ENCODE results near the gene CNTRL.
A peak's percentile ranks its signal among the peaks of the same experiment; 100 is the strongest.

The CNTRL gene

DNA sequence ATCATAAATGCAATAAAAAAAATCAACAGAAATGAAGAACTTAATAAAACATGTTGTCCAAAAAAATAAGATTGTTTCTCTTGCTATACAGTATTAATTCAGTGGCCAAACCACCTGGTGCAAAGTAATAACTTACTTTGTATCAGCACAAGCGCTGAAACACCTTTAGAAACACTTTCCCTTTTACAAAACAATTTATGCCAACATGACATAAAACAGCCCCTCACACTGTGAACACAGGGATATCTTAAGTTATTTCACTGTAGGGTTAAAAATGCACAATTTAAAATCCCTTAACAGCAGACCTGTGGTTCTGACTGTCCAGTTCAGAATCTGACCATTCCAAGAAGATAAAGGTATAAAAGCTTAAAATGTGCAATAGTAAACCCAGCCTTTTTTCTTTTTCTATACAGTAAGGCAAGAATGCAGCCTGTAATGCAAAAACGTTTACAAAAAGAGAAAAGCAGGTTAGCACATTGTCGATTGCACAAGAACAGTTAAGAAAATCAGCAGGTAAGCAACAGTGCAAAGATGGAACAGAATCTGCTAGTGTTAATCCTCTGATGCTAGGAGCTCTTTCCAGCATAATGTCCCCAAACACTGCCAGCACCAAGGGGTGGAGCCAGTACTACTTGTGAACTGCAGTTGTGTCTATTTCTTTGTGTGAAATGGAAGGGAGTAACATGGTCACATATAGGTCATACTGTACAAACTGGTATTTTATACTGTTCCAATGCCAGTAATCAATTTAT lies 105.4 kb downstream of the CNTRL start:
- DNase-seq (ENCODE audit: low spot score) = no peak

DNA sequence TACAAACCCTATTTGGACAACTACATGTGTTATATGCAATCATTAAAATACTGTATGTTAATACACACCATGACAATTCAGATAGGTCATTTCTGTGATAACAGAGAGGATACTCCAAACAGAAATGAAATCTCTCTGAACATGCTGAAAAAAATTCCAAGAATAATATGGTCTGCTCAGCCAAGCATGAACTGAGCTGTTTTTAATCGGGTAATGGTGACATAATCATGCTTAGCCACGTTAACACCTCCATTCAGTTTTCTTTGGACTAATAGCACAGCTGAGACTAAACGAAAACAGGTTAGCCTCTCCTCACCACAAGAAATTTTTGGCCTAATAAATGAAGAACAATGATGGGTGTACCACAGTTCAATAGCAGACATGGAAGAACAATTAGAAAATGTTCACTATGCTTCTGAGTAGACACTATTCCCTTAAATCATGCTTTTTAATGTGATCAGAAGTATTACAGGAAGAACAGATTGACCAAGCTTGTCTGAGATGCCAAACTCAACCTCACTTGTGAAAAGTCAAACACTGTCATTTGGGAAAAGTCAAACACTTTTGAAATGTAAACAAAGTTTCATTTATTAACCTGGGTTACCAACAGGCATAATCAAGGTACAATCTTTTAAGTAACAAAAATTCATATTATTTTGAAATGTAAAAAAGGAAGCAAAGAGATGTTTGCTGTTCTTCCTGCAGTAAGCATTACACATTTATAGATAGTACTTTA lies 107.5 kb downstream of the CNTRL start:
- DNase-seq (ENCODE audit: low spot score) = no peak

- DNase-seq (ENCODE audit: low spot score) = no peak
Measured at GRCh38 chr9:121182989-121183388, 108.2 kb downstream of the CNTRL start.

DNA sequence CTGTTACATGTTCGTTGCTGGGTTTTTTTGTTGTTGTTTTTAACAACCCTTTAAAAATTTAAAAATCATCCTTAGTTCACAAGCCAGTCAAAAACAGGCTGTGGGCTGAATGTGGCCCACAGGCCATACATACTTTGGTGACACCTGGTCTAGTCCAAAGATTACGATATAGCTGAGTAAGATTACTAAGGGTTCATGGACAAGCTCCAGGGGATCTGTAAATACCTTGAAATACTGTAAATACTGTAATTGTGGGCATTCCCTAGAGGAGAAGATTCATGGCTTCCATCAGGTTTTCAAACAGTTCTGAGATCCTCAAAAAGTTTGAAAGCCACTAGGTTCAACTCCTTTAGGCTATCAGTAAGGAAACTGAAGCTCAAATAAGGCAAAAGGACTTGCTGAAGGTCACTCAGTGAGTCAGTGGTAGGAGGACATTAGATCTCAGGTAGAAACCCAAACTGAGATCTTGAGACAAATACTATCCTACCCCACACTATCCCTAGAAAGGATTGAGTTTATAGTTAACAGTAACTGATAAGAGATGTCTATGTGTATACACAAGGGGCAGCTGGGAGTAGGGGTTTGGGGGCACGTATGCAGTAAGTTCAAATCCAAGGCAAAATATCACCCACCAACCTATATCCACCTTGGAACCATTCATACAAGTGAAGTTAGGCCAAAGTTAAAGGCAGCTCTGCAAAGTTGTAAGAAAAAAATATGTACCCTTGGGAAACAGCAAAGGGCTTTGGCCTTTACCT lies 109.1 kb downstream of the CNTRL start:
- DNase-seq (ENCODE audit: low spot score) = no peak

GRCh38 chr9:121184463-121184862 lies 109.7 kb downstream of the CNTRL start:
- no peak for DNase-seq (ENCODE audit: low spot score)

DNA sequence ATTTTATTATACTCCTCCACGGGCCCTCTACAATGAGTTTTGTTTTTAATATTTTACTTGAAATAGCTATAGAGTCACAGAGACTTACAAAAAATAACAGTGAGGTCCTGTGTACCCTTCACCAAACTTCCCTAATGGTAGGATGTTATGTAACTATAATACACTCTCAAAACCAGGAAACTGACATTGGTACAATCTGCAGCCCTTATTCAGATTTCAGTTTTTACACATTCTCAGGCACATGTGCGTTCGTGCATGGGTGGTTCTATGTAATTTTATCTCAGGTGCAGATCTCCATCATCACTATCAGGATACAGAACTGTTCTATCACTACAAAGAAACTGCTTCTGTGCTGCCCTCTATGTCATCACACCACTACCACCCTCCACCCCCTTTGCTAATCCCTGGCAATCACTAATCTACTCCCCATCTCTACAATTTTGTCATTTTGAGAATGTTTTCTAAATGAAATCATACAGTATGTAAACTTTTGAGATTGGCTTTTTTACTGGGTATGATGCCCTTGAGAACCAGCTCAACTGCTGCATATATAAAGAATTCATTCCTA lies 110.5 kb downstream of the CNTRL start:
- peak; percentile 28 for DNase-seq (ENCODE audit: low spot score)

- peak; percentile 39 for DNase-seq (ENCODE audit: low spot score)
Measured at GRCh38 chr9:121185774-121186403, 111.1 kb downstream of the CNTRL start.

- DNase-seq (ENCODE audit: low spot score) = no peak
Measured at GRCh38 chr9:121187636-121188305, 113.0 kb downstream of the CNTRL start.

- DNase-seq (ENCODE audit: low spot score) = no peak
Measured at GRCh38 chr9:121189006-121189405, 114.3 kb downstream of the CNTRL start.

DNA sequence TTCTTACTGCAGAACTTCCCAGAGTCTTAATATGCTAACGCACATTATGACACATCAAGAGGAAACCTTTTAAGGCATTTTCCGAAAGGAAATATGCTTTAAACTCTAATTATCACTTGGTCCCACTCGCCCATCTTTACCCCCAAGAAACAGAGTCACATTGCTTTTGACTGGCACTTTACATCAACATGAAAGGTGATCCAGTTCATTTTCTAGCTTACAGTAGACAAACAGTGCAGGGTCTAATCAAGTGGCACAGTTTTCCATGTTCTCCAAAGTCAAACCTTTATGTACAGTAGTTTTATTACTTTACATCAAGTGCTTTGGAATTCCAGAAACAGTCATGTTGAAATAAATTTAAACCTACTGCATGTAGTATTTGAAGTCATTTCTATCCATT lies 114.9 kb downstream of the CNTRL start:
- DNase-seq (ENCODE audit: low spot score) = no peak

- DNase-seq (ENCODE audit: low spot score) = no peak
Measured at GRCh38 chr9:121191235-121191634, 116.5 kb downstream of the CNTRL start.

DNA sequence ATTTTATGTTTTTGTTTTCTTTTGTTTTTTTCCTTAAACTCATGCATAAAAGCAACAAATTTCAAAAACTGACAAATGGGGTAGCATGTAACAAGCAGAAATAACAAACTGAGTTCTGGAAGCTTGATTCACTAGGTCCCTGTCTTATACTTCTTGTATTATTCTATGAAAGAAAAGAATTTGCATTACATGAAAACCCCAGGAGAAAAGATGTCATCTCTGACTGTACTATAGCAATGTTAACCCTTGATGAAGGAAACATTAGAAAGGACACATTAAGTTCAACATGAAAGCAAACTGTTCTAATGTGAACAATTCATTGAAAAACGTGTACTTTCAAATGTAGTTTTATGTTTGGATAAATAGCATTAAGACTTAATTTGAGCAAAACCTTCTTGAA lies 117.8 kb downstream of the CNTRL start:
- no peak for DNase-seq (ENCODE audit: low spot score)

DNA sequence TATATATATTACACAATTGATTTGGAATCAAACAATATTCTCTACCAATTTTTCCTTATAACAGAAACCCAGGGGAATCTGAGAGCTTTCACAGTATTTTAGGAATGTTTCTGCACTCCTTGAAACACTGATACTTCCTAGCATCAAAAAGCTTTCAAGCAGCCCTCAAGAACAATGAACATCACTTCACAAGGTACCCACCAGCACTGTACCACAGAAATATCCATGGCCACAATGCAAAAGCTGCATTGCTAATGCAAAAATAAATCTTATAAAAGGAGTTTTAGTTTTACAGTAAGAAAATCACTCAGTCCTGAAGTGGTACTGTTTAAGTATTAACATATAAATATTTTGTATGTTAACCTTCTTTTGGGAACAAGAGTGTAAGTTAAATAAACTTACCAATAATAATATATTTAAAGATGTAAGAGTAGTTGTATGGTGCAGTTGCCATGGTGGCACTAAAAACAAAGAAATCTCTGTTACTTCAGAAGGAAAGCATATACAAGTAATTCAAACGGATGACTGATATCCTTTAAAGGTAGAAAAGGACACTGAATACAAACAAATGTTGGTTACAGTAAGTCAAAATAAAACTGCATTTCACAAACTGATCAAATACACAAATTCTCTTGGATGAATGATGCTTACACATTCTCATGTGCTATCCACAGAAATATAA lies 118.3 kb downstream of the CNTRL start:
- no peak for DNase-seq (ENCODE audit: low spot score)

GRCh38 chr9:121194730-121195129 lies 120.0 kb downstream of the CNTRL start:
- no peak for DNase-seq (ENCODE audit: low spot score)

DNA sequence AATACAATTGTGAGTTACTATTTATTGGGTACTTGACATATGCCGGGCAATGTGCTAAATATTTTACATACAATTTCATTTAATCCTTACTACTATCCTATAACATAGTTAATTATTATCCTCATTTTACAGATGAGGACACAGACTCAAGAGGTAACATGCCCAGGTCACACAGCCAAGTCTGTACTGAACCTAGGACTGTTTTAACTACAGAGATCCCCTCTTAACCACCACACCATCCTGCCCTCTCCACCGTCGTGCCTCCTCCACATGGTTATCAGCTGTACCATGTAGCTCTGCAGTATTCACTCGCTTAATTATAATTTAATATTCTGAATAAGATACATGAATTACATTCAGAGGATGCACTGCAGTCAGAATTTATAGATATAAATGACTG lies 121.6 kb downstream of the CNTRL start:
- no peak for DNase-seq (ENCODE audit: low spot score)

- no peak for DNase-seq (ENCODE audit: low spot score)
Measured at GRCh38 chr9:121197132-121197531, 122.4 kb downstream of the CNTRL start.

GRCh38 chr9:121198512-121199042 lies 123.8 kb downstream of the CNTRL start:
- DNase-seq (ENCODE audit: low spot score) = no peak

GRCh38 chr9:121199921-121200320 lies 125.2 kb downstream of the CNTRL start:
- DNase-seq (ENCODE audit: low spot score) = no peak

DNA sequence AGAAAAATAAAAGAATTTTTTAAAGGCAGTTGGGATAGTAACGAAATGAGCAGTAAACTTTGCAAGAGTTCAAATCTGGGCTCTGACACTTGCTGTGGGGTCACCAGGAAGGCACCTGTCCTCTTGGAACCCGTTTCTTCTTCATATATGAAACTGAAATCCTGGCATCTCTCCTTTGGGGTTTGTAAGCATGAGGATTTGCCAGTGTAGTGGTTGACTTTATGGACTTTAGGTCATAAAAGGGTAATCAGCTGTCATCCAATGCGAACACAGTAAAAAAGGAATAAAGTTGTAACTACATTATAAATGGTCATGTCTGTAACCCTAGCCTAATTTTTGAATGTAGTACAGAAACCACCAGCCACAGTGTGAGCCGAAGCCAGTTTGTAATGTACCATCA lies 125.6 kb downstream of the CNTRL start:
- DNase-seq (ENCODE audit: low spot score) = no peak

GRCh38 chr9:121201045-121201737 lies 126.4 kb downstream of the CNTRL start:
- no peak for DNase-seq (ENCODE audit: low spot score)
